ENCODE measurements around the gene ROCK2.
A peak's percentile ranks its signal among the peaks of the same experiment; 100 is the strongest.

Gene ROCK2

GRCh38 chr2:11157731-11158130, 186.7 kb downstream of the ROCK2 start:
- DNase-seq (ENCODE audit: low read depth), result no peak
- TF ChIP-seq, protein P1, sequence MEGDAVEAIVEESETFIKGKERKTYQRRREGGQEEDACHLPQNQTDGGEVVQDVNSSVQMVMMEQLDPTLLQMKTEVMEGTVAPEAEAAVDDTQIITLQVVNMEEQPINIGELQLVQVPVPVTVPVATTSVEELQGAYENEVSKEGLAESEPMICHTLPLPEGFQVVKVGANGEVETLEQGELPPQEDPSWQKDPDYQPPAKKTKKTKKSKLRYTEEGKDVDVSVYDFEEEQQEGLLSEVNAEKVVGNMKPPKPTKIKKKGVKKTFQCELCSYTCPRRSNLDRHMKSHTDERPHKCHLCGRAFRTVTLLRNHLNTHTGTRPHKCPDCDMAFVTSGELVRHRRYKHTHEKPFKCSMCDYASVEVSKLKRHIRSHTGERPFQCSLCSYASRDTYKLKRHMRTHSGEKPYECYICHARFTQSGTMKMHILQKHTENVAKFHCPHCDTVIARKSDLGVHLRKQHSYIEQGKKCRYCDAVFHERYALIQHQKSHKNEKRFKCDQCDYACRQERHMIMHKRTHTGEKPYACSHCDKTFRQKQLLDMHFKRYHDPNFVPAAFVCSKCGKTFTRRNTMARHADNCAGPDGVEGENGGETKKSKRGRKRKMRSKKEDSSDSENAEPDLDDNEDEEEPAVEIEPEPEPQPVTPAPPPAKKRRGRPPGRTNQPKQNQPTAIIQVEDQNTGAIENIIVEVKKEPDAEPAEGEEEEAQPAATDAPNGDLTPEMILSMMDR (IDR thresholded peaks at IDR 0.05; ENCODE audit: control insufficient read depth, insufficient read depth, low read depth, low read length, missing control alignments), result no peak
- H3K4me3 ChIP-seq (ENCODE audit: control insufficient read depth, low read depth, low read length), result no peak overlapping the region

- TF ChIP-seq, protein P1 (IDR thresholded peaks at IDR 0.05; ENCODE audit: control insufficient read depth, insufficient read depth, low read depth, low read length, missing control alignments), result no peak
- no peak for DNase-seq (ENCODE audit: low read depth)
- no peak overlapping the region for H3K4me3 ChIP-seq (ENCODE audit: control insufficient read depth, low read depth, low read length)
Observed at GRCh38 chr2:11157296-11157695, 187.1 kb downstream of the ROCK2 start.

GRCh38 chr2:11156396-11157075, 187.9 kb downstream of the ROCK2 start:
- H3K4me3 ChIP-seq (ENCODE audit: control insufficient read depth, low read depth, low read length), result no peak overlapping the region

DNA sequence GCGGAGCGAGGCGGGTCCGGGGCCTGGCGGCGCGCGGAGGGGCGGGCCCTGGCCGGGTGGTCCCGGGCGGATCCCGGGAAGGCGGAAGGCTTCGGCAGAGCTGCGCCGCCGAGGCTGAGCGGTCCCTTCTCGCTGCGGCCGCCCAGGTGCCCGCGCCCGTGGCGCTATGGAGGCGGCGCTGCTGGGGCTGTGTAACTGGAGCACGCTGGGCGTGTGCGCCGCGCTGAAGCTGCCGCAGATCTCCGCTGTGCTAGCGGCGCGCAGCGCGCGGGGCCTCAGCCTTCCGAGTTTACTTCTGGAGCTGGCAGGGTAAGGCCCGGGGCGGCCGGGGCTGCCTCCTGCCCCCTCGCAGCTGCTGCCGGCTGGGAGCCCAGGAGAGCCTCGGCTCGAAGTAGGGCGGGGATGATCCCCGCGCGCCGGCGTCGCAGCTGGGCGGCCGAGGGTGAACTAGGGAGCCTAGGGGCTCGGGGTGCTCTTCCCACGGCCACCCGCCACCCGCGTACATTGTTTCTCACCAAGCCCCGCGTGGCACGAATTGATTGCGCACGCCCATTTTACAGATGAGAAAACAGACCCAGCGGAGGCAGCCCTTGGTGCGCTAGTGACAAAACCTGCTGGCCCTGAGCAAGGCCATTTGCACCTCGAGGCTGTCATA, 188.9 kb downstream of the ROCK2 start, which contains the start of gene SLC66A3:
Gene SLC66A3 (plus strand): TSS at position 87 of the 655 bp plus-strand sequence. CDS start 80 bp downstream, at position 167.
- TF ChIP-seq, protein P1 (IDR thresholded peaks at IDR 0.05; ENCODE audit: control insufficient read depth, insufficient read depth, low read depth, low read length, missing control alignments), result no peak
- peak; percentile 48 for DNase-seq (ENCODE audit: low read depth)

More at GRCh38 chr2:11156396-11157075, 187.9 kb downstream of the ROCK2 start:
- no peak for DNase-seq (ENCODE audit: low read depth)
- TF ChIP-seq, protein P1 (IDR thresholded peaks at IDR 0.05; ENCODE audit: control insufficient read depth, insufficient read depth, low read depth, low read length, missing control alignments), result no peak

DNA sequence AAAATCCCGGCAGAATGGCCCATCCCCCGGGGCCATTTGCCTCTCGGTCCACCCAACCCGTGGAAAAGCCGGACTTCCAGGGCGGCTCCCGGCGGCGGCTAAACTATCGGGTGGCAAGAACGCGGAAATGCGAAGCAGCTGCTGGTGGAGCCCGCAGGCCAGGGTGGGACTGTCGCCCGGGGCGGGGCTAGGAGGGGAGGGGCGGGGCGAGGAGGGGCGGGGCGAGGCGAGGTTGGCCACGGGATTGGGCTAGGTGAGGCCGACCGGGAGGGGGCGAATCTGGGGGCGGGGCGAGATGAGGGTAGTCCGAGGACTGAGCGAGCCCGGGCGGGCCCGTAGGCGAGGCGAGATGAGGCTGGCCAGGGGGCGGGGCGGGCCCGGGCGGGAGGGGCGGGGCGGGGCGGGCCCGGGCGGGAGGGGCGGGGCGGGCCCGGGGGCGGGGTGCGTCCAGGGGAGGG, 189.5 kb downstream of the ROCK2 start:
- peak overlapping the region; percentile 50 for H3K4me3 ChIP-seq (ENCODE audit: control insufficient read depth, low read depth, low read length)
- peak; percentile 72 for DNase-seq (ENCODE audit: low read depth)
- TF ChIP-seq, protein P1 (IDR thresholded peaks at IDR 0.05; ENCODE audit: control insufficient read depth, insufficient read depth, low read depth, low read length, missing control alignments), result no peak

More for the DNA sequence above, 188.9 kb downstream of the ROCK2 start, which contains the start of gene SLC66A3:
- peak within 1 kb of the TSS; percentile 79 for H3K4me3 ChIP-seq (ENCODE audit: control insufficient read depth, low read depth, low read length)

DNA sequence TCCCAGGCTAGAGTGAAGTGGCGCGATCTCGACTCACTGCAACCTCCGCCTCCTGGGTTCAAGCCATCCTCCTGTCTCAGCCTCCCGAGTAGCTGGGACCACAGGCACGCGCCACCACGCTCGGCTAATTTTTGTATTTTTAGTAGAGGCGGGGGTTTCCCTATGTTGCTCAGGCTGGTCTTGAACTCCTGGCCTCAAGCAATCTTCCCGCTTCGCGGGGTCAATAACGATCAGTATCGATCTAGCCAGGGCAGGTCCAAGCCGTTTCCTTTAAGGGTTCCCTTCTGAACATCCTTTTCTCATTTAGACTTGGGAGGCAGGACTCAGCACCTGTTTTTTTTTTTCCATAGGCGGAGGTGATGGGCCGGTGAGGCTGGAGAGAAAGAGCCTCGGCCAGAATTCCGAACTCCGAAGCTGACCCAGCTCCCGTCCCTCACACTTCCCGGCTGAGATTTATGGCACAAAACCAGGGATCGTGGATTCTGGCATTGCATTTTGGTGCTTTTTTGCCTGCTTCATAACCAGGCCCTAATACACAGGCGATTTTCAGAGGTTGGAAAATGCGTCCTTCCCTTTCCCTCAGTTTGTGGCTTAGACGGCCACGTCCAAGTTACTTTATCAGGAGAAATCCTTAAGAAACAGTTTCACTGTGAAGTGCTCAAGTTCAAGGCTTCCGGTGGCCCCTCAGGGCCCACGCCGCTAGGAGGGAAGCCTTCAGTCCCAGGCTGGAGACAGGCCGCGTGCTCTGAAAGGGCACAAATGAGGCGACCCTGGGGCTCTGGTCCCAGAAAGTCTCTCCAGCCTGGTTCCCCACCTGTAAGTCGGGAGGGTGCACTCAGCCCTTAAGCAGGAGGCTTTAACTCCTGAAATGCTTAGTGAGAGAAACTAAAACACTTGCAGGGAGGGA, 190.2 kb downstream of the ROCK2 start:
- H3K4me3 ChIP-seq (ENCODE audit: control insufficient read depth, low read depth, low read length), result peak overlapping the region; percentile 50
- TF ChIP-seq, protein P1 (IDR thresholded peaks at IDR 0.05; ENCODE audit: control insufficient read depth, insufficient read depth, low read depth, low read length, missing control alignments), result no peak
- DNase-seq (ENCODE audit: low read depth), result no peak
